H1 (cell line): Measurements from ENCODE around the gene LYZ. TPM values are rescaled to one million over a fixed set of nuclear protein-coding genes. Genes with fewer than 3 reads are reported as not detected.

Experiments used
- CTCF ChIA-PET: fragments of 300-600 bp; sonication (Branson Sonifier 250); formaldehyde crosslinking; loops from one replicate; lab custom pipeline; 2021; ENCODE audit not compliant: partially characterized antibody; lab: Charles Lee
- POLR2A ChIA-PET: fragments of 300-600 bp; sonication (Branson Sonifier 250); formaldehyde crosslinking; loops from one replicate; lab custom pipeline; 2021; ENCODE audit warnings: inconsistent platforms; ENCODE audit not compliant: partially characterized antibody; lab: Charles Lee
- DNase-seq, 2 experiments: peaks; one replicate each; pipeline versions ENCODE4 v3.0.0 to v3.0.0-alpha.2; 2010 to 2022; ENCODE audit warnings: low spot score in 2 of 2, low read depth in 1 of 2, mixed read lengths in 1 of 2
- FAIRE-seq: peaks from 2 replicates; lab custom pipeline; 2011; peaks lifted over from hg19 to GRCh38; lab: Jason Lieb, UNC
- H2AFZ ChIP-seq: 2 replicates; pipeline ENCODE4 v1.8.1; 2012; ENCODE audit warnings: low read length, inconsistent platforms
- H2AK5ac ChIP-seq: 2 replicates; pipeline ENCODE4 v1.6.1; 2013; ENCODE audit warnings: low read depth, low read length
- H2BK120ac ChIP-seq: replicated peaks from 2 replicates; pipeline ENCODE3; 2013; ENCODE audit warnings: low read depth, low read length, inconsistent platforms
- H2BK12ac ChIP-seq: 2 replicates; pipeline ENCODE4 v1.6.1; 2013; ENCODE audit warnings: low read depth, low read length
- H2BK15ac ChIP-seq: 2 replicates; pipeline ENCODE4 v1.6.1; 2013; ENCODE audit warnings: low read length
- H2BK20ac ChIP-seq: 2 replicates; pipeline ENCODE4 v1.6.1; 2013; ENCODE audit warnings: low read length
- H2BK5ac ChIP-seq: 2 replicates; pipeline ENCODE4 v1.6.1; 2013; ENCODE audit warnings: low read depth, low read length
- H3K14ac ChIP-seq: 2 replicates; pipeline ENCODE4 v1.6.1; 2013; ENCODE audit warnings: inconsistent platforms; ENCODE audit not compliant: insufficient read length
- H3K18ac ChIP-seq: 2 replicates; pipeline ENCODE4 v1.6.1; 2013; ENCODE audit warnings: low read length; ENCODE audit errors: extremely low read depth
- H3K23ac ChIP-seq: 2 replicates; pipeline ENCODE4 v1.6.1; 2013; ENCODE audit warnings: inconsistent platforms; ENCODE audit not compliant: insufficient read length
- H3K23me2 ChIP-seq: 2 replicates; pipeline ENCODE4 v1.6.1; 2013; ENCODE audit warnings: low read depth, low read length
- H3K27ac ChIP-seq: 2 replicates; pipeline ENCODE4 v1.6.1; 2011; ENCODE audit warnings: low read depth, low read length, inconsistent platforms
- H3K27me3 ChIP-seq, 4 experiments: replicated peaks in 1 of 4; 1 replicate in 1 of 4; 2 replicates in 3 of 4; pipeline versions ENCODE4 v1.6.1 to v1.8.1; 2011 to 2013; ENCODE audit warnings: low read length in 3 of 4, mild to moderate bottlenecking in 3 of 4, inconsistent platforms in 2 of 4, mixed read lengths in 2 of 4, moderate library complexity in 1 of 4; ENCODE audit not compliant: control insufficient read depth in 3 of 4, insufficient read depth in 3 of 4; ENCODE audit errors: extremely low read depth in 1 of 4
- H3K36me3 ChIP-seq, 4 experiments: 2 replicates each; pipeline versions ENCODE4 v1.6.1 to v1.8.1; 2011 to 2013; ENCODE audit warnings: mild to moderate bottlenecking in 4 of 4, low read length in 3 of 4, moderate library complexity in 2 of 4, control low read depth in 1 of 4, inconsistent platforms in 1 of 4; ENCODE audit not compliant: insufficient read depth in 4 of 4, control insufficient read depth in 2 of 4
- H3K4ac ChIP-seq: replicated peaks from 2 replicates; pipeline ENCODE3; 2013; ENCODE audit warnings: low read length, low read depth, mixed read lengths, inconsistent platforms; ENCODE audit not compliant: insufficient read length
- H3K4me1 ChIP-seq, 4 experiments: replicated peaks in 1 of 4; 1 replicate in 1 of 4; 2 replicates in 3 of 4; pipeline versions ENCODE4 v1.6.1 to v1.8.1; 2011 to 2013; ENCODE audit warnings: low read length in 3 of 4, inconsistent platforms in 2 of 4, mixed read lengths in 1 of 4; ENCODE audit not compliant: insufficient read depth in 4 of 4, control insufficient read depth in 3 of 4
- H3K4me2 ChIP-seq, 2 experiments: 2 replicates each; pipeline versions ENCODE4 v1.6.1 to v1.8.1; 2011 to 2013; ENCODE audit warnings: low read depth in 2 of 2, low read length in 2 of 2, control low read depth in 1 of 2, inconsistent platforms in 1 of 2, mild to moderate bottlenecking in 1 of 2; ENCODE audit not compliant: insufficient read depth in 1 of 2
- H3K4me3 ChIP-seq, 4 experiments: fragments of 200-600, 300-600 bp in 1 of 4; sonication (generic), shearing (Covaris generic), sonication (Bioruptor Twin) in 1 of 4; 2 replicates each; pipeline versions ENCODE4 v1.5.1 to v1.8.1; 2011 to 2016; ENCODE audit warnings: low read length in 4 of 4, low read depth in 3 of 4, control low read depth in 2 of 4, inconsistent platforms in 2 of 4, mild to moderate bottlenecking in 2 of 4, mixed read lengths in 1 of 4, moderate library complexity in 1 of 4; ENCODE audit not compliant: insufficient read depth in 2 of 4; ENCODE audit errors: extremely low read depth in 1 of 4
- H3K56ac ChIP-seq: replicated peaks from 2 replicates; pipeline ENCODE3; 2013; ENCODE audit warnings: low read depth, mild to moderate bottlenecking, mixed read lengths, low read length, inconsistent platforms; ENCODE audit not compliant: insufficient read length
- H3K79me1 ChIP-seq: 2 replicates; pipeline ENCODE4 v1.6.1; 2013; ENCODE audit warnings: low read depth, low read length, control low read depth
- H3K79me2 ChIP-seq, 2 experiments: 2 replicates each; pipeline versions ENCODE4 v1.6.1 to v1.8.1; 2012 to 2013; ENCODE audit warnings: low read length in 2 of 2, mild to moderate bottlenecking in 2 of 2, inconsistent platforms in 1 of 2; ENCODE audit not compliant: insufficient read depth in 2 of 2, control insufficient read depth in 1 of 2
- H3K9ac ChIP-seq, 4 experiments: replicated peaks in 1 of 4; 1 replicate in 1 of 4; 2 replicates in 3 of 4; pipeline versions ENCODE4 v1.6.1 to v1.8.1; 2011 to 2013; ENCODE audit warnings: low read depth in 3 of 4, low read length in 3 of 4, control low read depth in 2 of 4, mild to moderate bottlenecking in 2 of 4, moderate library complexity in 2 of 4, inconsistent platforms in 1 of 4; ENCODE audit errors: extremely low read depth in 1 of 4
- H3K9me3 ChIP-seq, 2 experiments: 2 replicates each; pipeline versions ENCODE4 v1.6.1 to v1.8.1; 2012 to 2013; ENCODE audit warnings: mild to moderate bottlenecking in 2 of 2, moderate library complexity in 2 of 2, control low read depth in 1 of 2, inconsistent platforms in 1 of 2, low read depth in 1 of 2, low read length in 1 of 2, mixed read lengths in 1 of 2; ENCODE audit not compliant: insufficient read depth in 2 of 2
- H4K20me1 ChIP-seq, 2 experiments: replicated peaks in 1 of 2; 2 replicates each; pipeline versions ENCODE3 to v1.8.1; 2011 to 2013; ENCODE audit warnings: inconsistent platforms in 2 of 2, low read length in 2 of 2, mild to moderate bottlenecking in 1 of 2; ENCODE audit not compliant: insufficient read depth in 2 of 2, control insufficient read depth in 1 of 2
- H4K5ac ChIP-seq: 2 replicates; pipeline ENCODE4 v1.6.1; 2013; ENCODE audit warnings: low read length, low read depth, mixed read lengths, inconsistent platforms; ENCODE audit not compliant: insufficient read length
- H4K8ac ChIP-seq: 2 replicates; pipeline ENCODE4 v1.8.0; 2013; ENCODE audit warnings: mild to moderate bottlenecking, moderate library complexity, low read length, inconsistent platforms; ENCODE audit not compliant: insufficient read depth; ENCODE audit errors: extremely low read depth
- H4K91ac ChIP-seq: replicated peaks from 2 replicates; pipeline ENCODE3; 2013; ENCODE audit warnings: low read length, mixed read lengths, inconsistent platforms; ENCODE audit not compliant: insufficient read length
- CBX8 ChIP-seq: fragments of 300-800, 300-1000 bp; sonication (generic); IDR thresholded peaks from 2 replicates; pipeline ENCODE4 v1.7.1; 2016; ENCODE audit warnings: low read depth, low read length, borderline replicate concordance
- CHD2 ChIP-seq: IDR thresholded peaks from 2 replicates; pipeline ENCODE4 v1.6.1; 2012; ENCODE audit warnings: low read length, improper control_type of control experiment
- CREB1 ChIP-seq: IDR thresholded peaks from 2 replicates; pipeline ENCODE4 v1.6.1; 2012; ENCODE audit warnings: inconsistent platforms
- E2F6 ChIP-seq: IDR thresholded peaks from 2 replicates; pipeline ENCODE4 v1.6.1; 2012; ENCODE audit warnings: inconsistent platforms
- JUN ChIP-seq: IDR thresholded peaks from 2 replicates; pipeline ENCODE4 v1.6.1; 2011; ENCODE audit warnings: low read depth, mild to moderate bottlenecking, improper control_type of control experiment, low read length
- JUND ChIP-seq: IDR thresholded peaks from 2 replicates; pipeline ENCODE4 v1.6.1; 2011; ENCODE audit warnings: mild to moderate bottlenecking, improper control_type of control experiment, low read length
- KDM5A ChIP-seq: fragments of 200-600 bp; IDR thresholded peaks from 2 replicates; pipeline ENCODE4 v1.7.1; 2012; ENCODE audit warnings: mild to moderate bottlenecking, low read length, inconsistent platforms, mixed read lengths
- MAFK ChIP-seq: IDR thresholded peaks from 2 replicates; pipeline ENCODE4 v1.6.1; 2012; ENCODE audit warnings: low read depth, mild to moderate bottlenecking, improper control_type of control experiment, low read length
- RAD21 ChIP-seq, 2 experiments: IDR thresholded peaks in 1 of 2; conservative IDR thresholded peaks in 1 of 2; 2 replicates each; pipeline ENCODE4 v1.6.1; 2011; ENCODE audit warnings: low read depth in 2 of 2, low read length in 2 of 2, improper control_type of control experiment in 1 of 2, inconsistent platforms in 1 of 2, mild to moderate bottlenecking in 1 of 2, moderate library complexity in 1 of 2
- TEAD4 ChIP-seq: IDR thresholded peaks from 2 replicates; pipeline ENCODE4 v1.6.1; 2012; ENCODE audit warnings: low read depth, low read length, inconsistent platforms, mixed read lengths
- WGBS, 2 experiments: shearing (Covaris generic) in 1 of 2; methylation state at CpG; one replicate each; pipeline versions ENCODE4 v1.1.6 to v1.1.7; 2013 to 2015; ENCODE audit warnings: low lambda C conversion rate in 2 of 2, mixed read lengths in 2 of 2, inconsistent platforms in 1 of 2, low coverage in 1 of 2, missing lambda C conversion rate in 1 of 2; ENCODE audit not compliant: insufficient replicate concordance in 2 of 2, insufficient coverage in 1 of 2, insufficient read length in 1 of 2; ENCODE audit errors: extremely low coverage in 1 of 2, missing lambda C conversion rate in 1 of 2; 5-methylcytosine and 5-hydroxymethylcytosine counted together
- polyA plus RNA-seq, 7 experiments: library from polyadenylated mRNA; depleted of rRNA in 3 of 7; stranded (reverse) in 5 of 7; unstranded in 2 of 7; fragments of >200 nt in 5 of 7; fragments of 200-250 nt in 2 of 7; gene quantifications; 1 replicate in 5 of 7; 2 replicates in 1 of 7; 4 replicates in 1 of 7; pipeline versions ENCODE4 v1.2.1 to v1.2.3, GENCODE V29; 2011 to 2013; ENCODE audit warnings: missing spikeins in 2 of 7, mixed read lengths in 2 of 7
- total RNA-seq: library from RNA; stranded (reverse); fragmentation: NEBNext Ultra II Directional; extraction: Animal tissue kit (Norgen Biotek cat#: 25700); gene quantifications from 2 replicates; pipeline ENCODE4 v1.2.1, GENCODE V29; 2021
- TF ChIP-seq, protein P1 (sequence below): IDR thresholded peaks from 2 replicates; pipeline ENCODE4 v1.6.1; 2011; ENCODE audit warnings: low read length, improper control_type of control experiment

The LYZ gene
- total and polyA plus RNA-seq, 2 of the 8 experiments (the other 6 are each of a cell fraction or from before 2014, with no cell fraction given) = not detected

DNA sequence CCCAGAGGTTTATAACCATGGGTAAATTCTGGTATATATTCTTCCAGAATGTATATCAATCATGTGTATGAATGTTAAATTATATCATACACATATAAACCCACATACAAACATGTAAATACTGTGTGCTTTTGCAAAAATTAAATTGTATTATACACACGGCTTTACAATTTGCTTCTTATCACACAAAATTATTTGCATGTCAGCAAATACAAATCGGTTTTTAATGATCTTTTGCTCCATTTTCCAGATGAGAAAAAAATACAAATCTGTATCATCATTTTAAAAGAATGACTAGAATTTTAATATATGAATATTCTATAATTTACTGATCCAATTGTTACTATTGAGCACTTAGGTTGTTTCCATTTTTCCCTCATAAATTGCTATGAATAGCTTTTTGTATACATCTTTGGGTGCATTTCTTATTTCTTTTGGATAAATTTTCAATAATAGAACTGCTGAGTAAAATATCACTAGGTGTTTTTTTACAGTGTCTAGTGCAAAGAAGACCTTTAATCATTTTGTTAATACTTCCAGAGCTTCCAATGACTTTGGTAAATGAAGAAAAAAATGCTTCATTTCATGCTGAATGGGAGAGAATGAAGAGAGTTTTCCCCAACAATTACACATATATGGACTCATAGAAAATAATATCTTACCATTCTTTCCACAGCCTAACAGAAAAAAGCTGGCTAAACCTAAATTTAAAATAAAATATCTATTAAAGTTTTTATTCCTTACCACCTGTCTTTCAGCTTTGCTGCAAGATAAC lies 3.5 kb downstream of the LYZ start:
- ChIA-PET CTCF (interaction anchor here (1.8 kb wide), 1 partner anchor 20 kb away, joined by 5 read pairs; no protein-coding TSS in a partner anchor), POLR2A (no interaction called here)
- no peaks in the 10 kb centered on the region for H3K27me3 ChIP-seq
- no peak overlapping the region for H3K23ac ChIP-seq
- H3K36me3 ChIP-seq = no peaks in the 10 kb centered on the region
- no peak overlapping the region for H2BK12ac ChIP-seq
- H3K23me2 ChIP-seq = no peaks in the 10 kb centered on the region
- no peak overlapping the region for H2BK5ac ChIP-seq
- no peak overlapping the region for H2BK120ac ChIP-seq
- no peaks in the 10 kb centered on the region for H3K9me3 ChIP-seq
- DNase-seq (no peak), FAIRE-seq (no peak)
- H4K91ac ChIP-seq = no peak overlapping the region
- H3K27ac ChIP-seq = no peak overlapping the region
- H4K5ac ChIP-seq = no peak overlapping the region
- no peak overlapping the region for H2BK20ac ChIP-seq
- H3K79me2 ChIP-seq = no peaks in the 10 kb centered on the region
- H2AK5ac ChIP-seq = no peak overlapping the region
- H2AFZ ChIP-seq = no peak overlapping the region
- H3K4ac ChIP-seq = no peak overlapping the region
- no peak overlapping the region for H3K56ac ChIP-seq
- no peak overlapping the region for H4K8ac ChIP-seq
- H2BK15ac ChIP-seq = no peak overlapping the region
- H4K20me1 ChIP-seq = no peaks in the 10 kb centered on the region
- 93% methylated on average over 2 of the region's 2 CpGs; no CpG with 5 or more reads in 1 of the 2 experiments for WGBS, 2 experiments
- H3K4me2 ChIP-seq = no peak overlapping the region
- no peak overlapping the region for H3K4me3 ChIP-seq
- no peak overlapping the region for H3K14ac ChIP-seq
- no peak overlapping the region for H3K9ac ChIP-seq
- H3K18ac ChIP-seq = no peak overlapping the region
- peaks cover 0 to 5% (median 0%) of the 10 kb centered on the region in 4 experiments; a peak in 3 of 7 replicates for H3K4me1 ChIP-seq
- H3K79me1 ChIP-seq = no peaks in the 10 kb centered on the region
- TF ChIP-seq JUND = no peak
- TF ChIP-seq, protein P1, sequence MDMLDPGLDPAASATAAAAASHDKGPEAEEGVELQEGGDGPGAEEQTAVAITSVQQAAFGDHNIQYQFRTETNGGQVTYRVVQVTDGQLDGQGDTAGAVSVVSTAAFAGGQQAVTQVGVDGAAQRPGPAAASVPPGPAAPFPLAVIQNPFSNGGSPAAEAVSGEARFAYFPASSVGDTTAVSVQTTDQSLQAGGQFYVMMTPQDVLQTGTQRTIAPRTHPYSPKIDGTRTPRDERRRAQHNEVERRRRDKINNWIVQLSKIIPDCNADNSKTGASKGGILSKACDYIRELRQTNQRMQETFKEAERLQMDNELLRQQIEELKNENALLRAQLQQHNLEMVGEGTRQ = no peak
- no peak for TF ChIP-seq CBX8
- TF ChIP-seq JUN = no peak
- TF ChIP-seq RAD21 (IDR thresholded peaks at IDR 0.05 in 1 of 2, conservative IDR thresholded peaks at IDR 0.05 in 1 of 2; ENCODE audit: low read depth in 2 of 2, low read length in 2 of 2) = no peak
- no peak for TF ChIP-seq TEAD4
- no peak for TF ChIP-seq MAFK
- TF ChIP-seq CREB1 = no peak
- no peak for TF ChIP-seq E2F6
- no peak for TF ChIP-seq CHD2
- TF ChIP-seq KDM5A = no peak
